Tibial nerve (tissue), 4 donors: ENCODE data around the gene MYORG. TPM values are rescaled to one million over a fixed set of nuclear protein-coding genes. Genes with fewer than 3 reads are reported as not detected.

Experiments
- DNase-seq, 2 donors: peaks; one replicate each; pipeline ENCODE4 v3.0.0-alpha.2; 2019; ENCODE audit warnings: low spot score in 2 of 2
- H3K27ac ChIP-seq, 4 donors: fragments of 200-600 bp; sonication (generic) in 3 of 4; one replicate each; pipeline ENCODE4 v1.5.1; 2017 to 2019; ENCODE audit warnings: mild to moderate bottlenecking in 1 of 4
- H3K27me3 ChIP-seq, 2 donors: fragments of 200-600 bp; sonication (generic) in 1 of 2; one replicate each; pipeline versions ENCODE4 v1.5.1 to v1.6.0; 2017 to 2019
- H3K36me3 ChIP-seq, 3 donors: fragments of 200-600 bp; sonication (generic); one replicate each; pipeline ENCODE4 v1.5.1; 2018 to 2019
- H3K4me1 ChIP-seq, 4 donors: fragments of 200-600 bp; sonication (generic) in 3 of 4; one replicate each; pipeline ENCODE4 v1.5.1; 2017 to 2019
- H3K4me3 ChIP-seq, 4 donors: fragments of 200-600 bp; sonication (generic) in 3 of 4; one replicate each; pipeline ENCODE4 v1.5.1; 2017 to 2019; ENCODE audit warnings: mild to moderate bottlenecking in 1 of 4, moderate library complexity in 1 of 4
- H3K9me3 ChIP-seq, 4 donors: fragments of 200-600 bp; sonication (generic) in 3 of 4; one replicate each; pipeline ENCODE4 v1.5.1; 2017 to 2019
- EP300 ChIP-seq, 2 donors: sonication (generic); formaldehyde crosslinking; IDR thresholded peaks; one replicate each; pipeline ENCODE4 v1.6.1; 2017; ENCODE audit warnings: antibody characterized with exemption in 2 of 2, mild to moderate bottlenecking in 1 of 2
- POLR2A ChIP-seq, 2 donors: fragments of 450-650 bp; IDR thresholded peaks; one replicate each; pipeline ENCODE4 v1.6.1; 2017; ENCODE audit warnings: antibody characterized with exemption in 2 of 2, mild to moderate bottlenecking in 2 of 2, moderate library complexity in 2 of 2
- WGBS, 2 donors: methylation state at CpG; one replicate each; pipeline ENCODE4 v1.1.5; 2018; 5-methylcytosine and 5-hydroxymethylcytosine counted together
- total RNA-seq, 4 donors: library from RNA; depleted of rRNA; stranded (reverse); fragments of >200 nt; gene quantifications; one replicate each; pipeline ENCODE4 v1.1.0, GENCODE V29; 2016
- TF ChIP-seq, protein P1 (sequence below), 5 experiments: fragments of 200-600 bp in 3 of 5; fragments of 450-650 bp in 2 of 5; sonication (generic) in 3 of 5; IDR thresholded peaks; one replicate each; pipeline ENCODE4 v1.5.1; 2016 to 2019; ENCODE audit warnings: antibody characterized with exemption in 5 of 5, mild to moderate bottlenecking in 3 of 5, moderate library complexity in 2 of 5

The MYORG gene
- total RNA-seq, 4 donors from 2014 or later = 4.8 to 9.0 (median 6.9) TPM

- no peak for DNase-seq
- Histone ChIP-seq H3K27me3 (no peaks in the 10 kb centered on the region), H3K27ac (no peak overlapping the region), H3K36me3 (peaks cover 0 to 13% (median 0%) of the 10 kb centered on the region in 3 donors), H3K9me3 (no peaks in the 10 kb centered on the region), H3K4me1 (no peaks in the 10 kb centered on the region), H3K4me3 (no peak overlapping the region)
- 33 to 92% methylated on average over 1 of the region's 1 CpG for whole genome bisulfite sequencing, 2 donors
- TF ChIP-seq, protein P1, sequence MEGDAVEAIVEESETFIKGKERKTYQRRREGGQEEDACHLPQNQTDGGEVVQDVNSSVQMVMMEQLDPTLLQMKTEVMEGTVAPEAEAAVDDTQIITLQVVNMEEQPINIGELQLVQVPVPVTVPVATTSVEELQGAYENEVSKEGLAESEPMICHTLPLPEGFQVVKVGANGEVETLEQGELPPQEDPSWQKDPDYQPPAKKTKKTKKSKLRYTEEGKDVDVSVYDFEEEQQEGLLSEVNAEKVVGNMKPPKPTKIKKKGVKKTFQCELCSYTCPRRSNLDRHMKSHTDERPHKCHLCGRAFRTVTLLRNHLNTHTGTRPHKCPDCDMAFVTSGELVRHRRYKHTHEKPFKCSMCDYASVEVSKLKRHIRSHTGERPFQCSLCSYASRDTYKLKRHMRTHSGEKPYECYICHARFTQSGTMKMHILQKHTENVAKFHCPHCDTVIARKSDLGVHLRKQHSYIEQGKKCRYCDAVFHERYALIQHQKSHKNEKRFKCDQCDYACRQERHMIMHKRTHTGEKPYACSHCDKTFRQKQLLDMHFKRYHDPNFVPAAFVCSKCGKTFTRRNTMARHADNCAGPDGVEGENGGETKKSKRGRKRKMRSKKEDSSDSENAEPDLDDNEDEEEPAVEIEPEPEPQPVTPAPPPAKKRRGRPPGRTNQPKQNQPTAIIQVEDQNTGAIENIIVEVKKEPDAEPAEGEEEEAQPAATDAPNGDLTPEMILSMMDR (IDR thresholded peaks at IDR 0.05) = no peak
- no peak for TF ChIP-seq POLR2A (IDR thresholded peaks at IDR 0.05)
- TF ChIP-seq EP300 (IDR thresholded peaks at IDR 0.05) = no peak
Measured at GRCh38 chr9:34412336-34412735, 35.6 kb upstream of the MYORG start.

- H3K4me3 ChIP-seq = no peak overlapping the region
- no peak for DNase-seq
- 61 to 73% methylated on average over 2 of the region's 2 CpGs for WGBS, 2 donors
- H3K4me1 ChIP-seq = no peaks in the 10 kb centered on the region
- no peaks in the 10 kb centered on the region for H3K9me3 ChIP-seq
- H3K27ac ChIP-seq = no peak overlapping the region
- no peak for TF ChIP-seq POLR2A (IDR thresholded peaks at IDR 0.05)
- TF ChIP-seq EP300 (IDR thresholded peaks at IDR 0.05) = no peak
- TF ChIP-seq, protein P1 (IDR thresholded peaks at IDR 0.05) = no peak
- H3K36me3 ChIP-seq = peaks cover 0 to 31% (median 0%) of the 10 kb centered on the region in 3 donors
- no peaks in the 10 kb centered on the region for H3K27me3 ChIP-seq
Measured at GRCh38 chr9:34409154-34409553, 32.5 kb upstream of the MYORG start.

DNA sequence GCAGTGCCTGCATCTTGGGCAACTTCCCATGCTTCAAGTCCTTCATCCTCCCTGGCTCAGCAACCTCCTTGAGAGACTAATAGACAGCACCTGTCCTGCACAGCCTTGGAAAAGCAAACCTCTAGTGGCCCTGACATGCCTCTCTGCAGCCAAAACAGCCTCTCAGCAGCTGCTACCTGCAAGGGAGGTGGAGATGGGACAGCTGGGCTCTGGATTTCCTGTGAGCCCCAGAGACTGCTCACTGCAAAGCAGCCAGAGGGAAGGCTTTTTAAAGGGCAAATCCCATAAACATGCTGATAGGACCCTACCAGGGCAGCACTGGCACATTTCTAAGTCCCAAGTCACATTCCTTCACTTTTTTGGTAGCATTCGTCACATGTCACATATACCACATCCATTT is 31.5 kb upstream of the MYORG start:
- H3K27ac ChIP-seq = no peak overlapping the region
- H3K9me3 ChIP-seq = no peaks in the 10 kb centered on the region
- 85 to 90% methylated on average over 1 of the region's 1 CpG for WGBS, 2 donors
- no peak overlapping the region for H3K4me3 ChIP-seq
- DNase-seq = no peak
- peaks cover 0 to 31% (median 0%) of the 10 kb centered on the region in 3 donors for H3K36me3 ChIP-seq
- H3K27me3 ChIP-seq = no peaks in the 10 kb centered on the region
- TF ChIP-seq, protein P1 (IDR thresholded peaks at IDR 0.05) = no peak
- TF ChIP-seq POLR2A (IDR thresholded peaks at IDR 0.05) = no peak
- no peak for TF ChIP-seq EP300 (IDR thresholded peaks at IDR 0.05)
- peaks cover 0 to 3% (median 0%) of the 10 kb centered on the region in 4 donors for H3K4me1 ChIP-seq

GRCh38 chr9:34406219-34406618 is 29.5 kb upstream of the MYORG start:
- no peak for DNase-seq
- Histone ChIP-seq H3K4me3 (no peak overlapping the region), H3K36me3 (peaks cover 0 to 50% (median 0%) of the 10 kb centered on the region in 3 donors), H3K4me1 (peaks cover 0 to 3% (median 0%) of the 10 kb centered on the region in 4 donors), H3K27ac (no peak overlapping the region), H3K9me3 (no peaks in the 10 kb centered on the region), H3K27me3 (no peaks in the 10 kb centered on the region)
- 83 to 89% methylated on average over 1 of the region's 1 CpG for WGBS, 2 donors
- TF ChIP-seq, protein P1 (IDR thresholded peaks at IDR 0.05) = no peak
- no peak for TF ChIP-seq EP300 (IDR thresholded peaks at IDR 0.05)
- no peak for TF ChIP-seq POLR2A (IDR thresholded peaks at IDR 0.05)

DNA sequence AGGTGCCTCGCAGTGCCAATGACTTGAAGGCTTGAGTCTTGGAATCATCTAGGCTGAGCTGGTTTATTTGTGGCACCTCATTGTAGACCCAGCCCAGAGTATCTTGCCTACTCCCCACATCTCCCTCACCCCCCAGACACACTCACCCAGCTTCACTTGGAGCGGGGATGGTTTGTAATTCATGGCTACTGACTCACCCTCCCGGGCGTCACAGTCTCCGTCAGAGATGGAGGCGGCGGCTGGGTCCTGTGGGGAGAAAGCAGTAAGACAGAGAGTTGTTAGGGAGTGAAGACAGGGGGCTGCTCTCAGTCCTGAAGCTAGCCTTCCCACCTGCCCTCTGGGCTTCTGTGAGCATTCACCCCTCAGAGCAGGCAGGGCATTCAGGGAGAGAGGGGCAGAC is 29.0 kb upstream of the MYORG start:
- H3K36me3 ChIP-seq = peaks cover 0 to 55% (median 0%) of the 10 kb centered on the region in 3 donors
- H3K9me3 ChIP-seq = no peaks in the 10 kb centered on the region
- no peaks in the 10 kb centered on the region for H3K27me3 ChIP-seq
- H3K27ac ChIP-seq = no peak overlapping the region
- H3K4me3 ChIP-seq = no peak overlapping the region
- peaks cover 0 to 3% (median 0%) of the 10 kb centered on the region in 4 donors for H3K4me1 ChIP-seq
- 78 to 82% methylated on average over 7 of the region's 7 CpGs for WGBS, 2 donors
- DNase-seq = no peak
- TF ChIP-seq EP300 (IDR thresholded peaks at IDR 0.05) (no peak), POLR2A (IDR thresholded peaks at IDR 0.05) (no peak)
- TF ChIP-seq, protein P1 (IDR thresholded peaks at IDR 0.05) = no peak
